HG02885 (cell line): Measurements from ENCODE around the gene HOOK2.
A peak's percentile ranks its signal among the peaks of the same experiment; 100 is the strongest.

Source experiments
- ATAC-seq: cut with Tn5 transposase; IDR thresholded peaks from one replicate; pipeline ENCODE4 v1.9.1; 2021; ENCODE audit warnings: mild to moderate bottlenecking; ENCODE audit not compliant: unreplicated experiment, poor library complexity

The HOOK2 gene

GRCh38 chr19:12783849-12784393, 8.6 kb upstream of the HOOK2 start:
- ATAC-seq, result no peak

GRCh38 chr19:12783291-12783848, 8.0 kb upstream of the HOOK2 start:
- ATAC-seq, result no peak

- peak; percentile 51 for ATAC-seq
Observed at GRCh38 chr19:12782424-12783290, 7.3 kb upstream of the HOOK2 start.

- ATAC-seq, result no peak
Observed at GRCh38 chr19:12782174-12782423, 6.7 kb upstream of the HOOK2 start.

- ATAC-seq, result no peak
Observed at GRCh38 chr19:12779162-12779993, 4.0 kb upstream of the HOOK2 start.

- no peak for ATAC-seq
Observed at GRCh38 chr19:12778905-12779161, 3.5 kb upstream of the HOOK2 start.

GRCh38 chr19:12778017-12778904, 2.9 kb upstream of the HOOK2 start:
- ATAC-seq, result no peak

- ATAC-seq, result peak; percentile 37
Observed at GRCh38 chr19:12777217-12778016, 2.1 kb upstream of the HOOK2 start.

GRCh38 chr19:12773571-12773970, 1.8 kb downstream of the HOOK2 start:
- ATAC-seq, result no peak

- no peak for ATAC-seq
Observed at GRCh38 chr19:12772323-12772722, 3.0 kb downstream of the HOOK2 start.

GRCh38 chr19:12770922-12771321, 4.4 kb downstream of the HOOK2 start:
- ATAC-seq, result no peak

- ATAC-seq, result no peak
Observed at GRCh38 chr19:12769689-12770088, 5.7 kb downstream of the HOOK2 start.

GRCh38 chr19:12767666-12768065, 7.7 kb downstream of the HOOK2 start:
- ATAC-seq, result no peak

GRCh38 chr19:12767150-12767549, 8.2 kb downstream of the HOOK2 start:
- no peak for ATAC-seq

- peak; percentile 58 for ATAC-seq
Observed at GRCh38 chr19:12766051-12766521, 9.3 kb downstream of the HOOK2 start.

- no peak for ATAC-seq
Observed at GRCh38 chr19:12764698-12765097, 10.7 kb downstream of the HOOK2 start.

GRCh38 chr19:12763100-12763499, 12.3 kb downstream of the HOOK2 start:
- ATAC-seq, result no peak

- no peak for ATAC-seq
Observed at GRCh38 chr19:12759686-12760085, 15.7 kb downstream of the HOOK2 start.

GRCh38 chr19:12757544-12758274, 17.6 kb downstream of the HOOK2 start:
- no peak for ATAC-seq
